Measurements from ENCODE around the gene CGRRF1.

The CGRRF1 gene

GRCh38 chr14:54493293-54493692 is 16.4 kb upstream of the CGRRF1 start:
- TF ChIP-seq CTCF (IDR thresholded peaks at IDR 0.05; ENCODE audit: insufficient read depth, low read length, missing control alignments): no peak
- ChIA-PET POLR2A (no interaction called here), CTCF (interaction anchor here (1.7 to 10.5 kb wide), 2 partner anchors 13 to 314 kb away, joined by 4 to 113 read pairs; partner anchors contain the start of gene CGRRF1)
- no peak for DNase-seq (ENCODE audit: low read depth, low spot score)
- H3K4me3 ChIP-seq (ENCODE audit: low read depth, low read length): no peak overlapping the region

GRCh38 chr14:54497224-54497623 is 12.5 kb upstream of the CGRRF1 start:
- ChIA-PET CTCF (interaction anchor here (0.7 to 2.5 kb wide), 3 partner anchors 8 to 572 kb away, joined by 3 to 7 read pairs (median 4); partner anchors contain the start of genes CGRRF1 and GMFB), POLR2A (no interaction called here)
- no peak for DNase-seq (ENCODE audit: low read depth, low spot score)
- TF ChIP-seq CTCF (IDR thresholded peaks at IDR 0.05; ENCODE audit: insufficient read depth, low read length, missing control alignments): no peak
- no peak overlapping the region for H3K4me3 ChIP-seq (ENCODE audit: low read depth, low read length)

GRCh38 chr14:54498095-54498531 is 11.6 kb upstream of the CGRRF1 start:
- no peak for DNase-seq (ENCODE audit: low read depth, low spot score)
- no peak for TF ChIP-seq CTCF (IDR thresholded peaks at IDR 0.05; ENCODE audit: insufficient read depth, low read length, missing control alignments)
- ChIA-PET POLR2A (no interaction called here), CTCF (interaction anchor here (1.6 kb wide), 1 partner anchor 11 kb away, joined by 6 read pairs; the partner anchor contains the start of gene CGRRF1)
- H3K4me3 ChIP-seq (ENCODE audit: low read depth, low read length): no peak overlapping the region

GRCh38 chr14:54498579-54498978 is 11.1 kb upstream of the CGRRF1 start:
- POLR2A ChIA-PET: no interaction called here
- no peak for DNase-seq (ENCODE audit: low read depth, low spot score)
- no peak overlapping the region for H3K4me3 ChIP-seq (ENCODE audit: low read depth, low read length)
- TF ChIP-seq CTCF (IDR thresholded peaks at IDR 0.05; ENCODE audit: insufficient read depth, low read length, missing control alignments): no peak
- CTCF ChIA-PET: interaction anchor here (0.7 to 1.6 kb wide), 2 partner anchors 8 to 11 kb away, joined by 4 to 6 read pairs; partner anchors contain the start of gene CGRRF1

GRCh38 chr14:54500744-54501143 is 9.0 kb upstream of the CGRRF1 start:
- no peak for DNase-seq (ENCODE audit: low read depth, low spot score)
- H3K4me3 ChIP-seq (ENCODE audit: low read depth, low read length): no peak overlapping the region
- no peak for TF ChIP-seq CTCF (IDR thresholded peaks at IDR 0.05; ENCODE audit: insufficient read depth, low read length, missing control alignments)
- POLR2A ChIA-PET: no interaction called here
- CTCF ChIA-PET: interaction anchor here (0.9 to 10.3 kb wide), 5 partner anchors 9 to 273 kb away, joined by 3 to 113 read pairs (median 4); partner anchors contain the start of genes CGRRF1, GMFB and SAMD4A

GRCh38 chr14:54501480-54501879 is 8.2 kb upstream of the CGRRF1 start:
- no peak for TF ChIP-seq CTCF (IDR thresholded peaks at IDR 0.05; ENCODE audit: insufficient read depth, low read length, missing control alignments)
- CTCF ChIA-PET: interaction anchor here (1.1 to 10.3 kb wide), 4 partner anchors 12 to 272 kb away, joined by 3 to 113 read pairs (median 14); partner anchors contain the start of genes GMFB and SAMD4A
- no peak for DNase-seq (ENCODE audit: low read depth, low spot score)
- POLR2A ChIA-PET: interaction anchor here (1.3 kb wide), 1 partner anchor 13 kb away, joined by 3 read pairs; the partner anchor contains the start of gene GMFB
- H3K4me3 ChIP-seq (ENCODE audit: low read depth, low read length): no peak overlapping the region
